Measurements from ENCODE around the gene CARD10.

CARD10 gene

DNA sequence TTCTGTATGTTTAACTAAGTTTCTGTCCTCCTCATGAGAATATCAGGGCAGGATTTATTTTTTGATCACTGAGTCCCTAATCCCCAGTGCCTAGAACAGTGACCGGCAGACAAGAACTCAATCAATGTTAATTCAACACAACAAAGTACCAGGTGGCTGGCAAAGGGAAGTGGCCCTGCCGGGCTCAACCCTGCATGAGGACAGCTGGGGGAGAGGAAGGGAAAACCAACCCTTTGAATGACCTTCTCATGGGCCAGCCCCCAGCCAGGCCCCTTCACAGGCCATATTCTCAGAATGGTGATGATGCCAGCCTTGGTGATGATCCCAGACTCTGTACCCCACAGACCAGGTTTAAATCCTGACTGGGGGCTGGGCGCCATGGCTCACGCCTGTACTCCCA is 31.6 kb downstream of the CARD10 start:
- H3K36me3 ChIP-seq (ENCODE audit: insufficient read depth, insufficient read length, low read length): peaks cover 12% of the 10 kb centered on the region
- peaks cover 6% of the 10 kb centered on the region for H3K27me3 ChIP-seq (ENCODE audit: insufficient read depth, insufficient read length)
- H3K4me1 ChIP-seq (ENCODE audit: insufficient read depth, insufficient read length): peaks cover 26% of the 10 kb centered on the region
- H3K9me3 ChIP-seq (ENCODE audit: insufficient read depth, low read length): no peaks in the 10 kb centered on the region
- DNase-seq (ENCODE audit: low read depth, low spot score): no peak
- no peak overlapping the region for H3K4me3 ChIP-seq (ENCODE audit: insufficient read length, low read depth)
- H3K9ac ChIP-seq (ENCODE audit: insufficient read length, low read depth): no peak overlapping the region
- TF ChIP-seq YY1 (IDR thresholded peaks at IDR 0.05; ENCODE audit: insufficient read depth, insufficient read length) (no peak), ZNF274 (IDR thresholded peaks at IDR 0.05; ENCODE audit: low read depth, low read length) (no peak), SUZ12 (IDR thresholded peaks at IDR 0.05; ENCODE audit: extremely low read depth, insufficient read depth, insufficient read length) (no peak)

DNA sequence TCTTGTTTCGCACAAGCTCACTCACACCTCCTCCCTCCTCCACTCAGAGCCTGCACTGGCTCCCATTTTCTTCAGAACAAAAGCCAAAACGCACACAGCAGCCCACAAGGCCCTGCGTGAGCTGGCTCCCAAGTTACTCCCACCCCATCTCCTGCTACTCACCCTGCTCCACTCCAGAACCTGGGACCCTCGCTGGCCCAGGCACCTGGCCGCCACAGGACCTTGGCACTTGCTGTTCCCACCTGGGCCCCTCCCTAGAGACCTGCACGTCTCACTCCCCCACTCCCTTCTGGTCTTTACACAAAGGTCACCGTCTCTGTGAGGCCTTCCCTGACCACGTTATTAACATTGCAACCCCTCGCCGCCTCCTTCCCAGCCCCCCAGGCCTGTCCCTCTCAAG is 32.1 kb downstream of the CARD10 start:
- peaks cover 26% of the 10 kb centered on the region for H3K4me1 ChIP-seq (ENCODE audit: insufficient read depth, insufficient read length)
- H3K4me3 ChIP-seq (ENCODE audit: insufficient read length, low read depth): no peak overlapping the region
- no peak for DNase-seq (ENCODE audit: low read depth, low spot score)
- no peaks in the 10 kb centered on the region for H3K9me3 ChIP-seq (ENCODE audit: insufficient read depth, low read length)
- H3K36me3 ChIP-seq (ENCODE audit: insufficient read depth, insufficient read length, low read length): peaks cover 10% of the 10 kb centered on the region
- H3K9ac ChIP-seq (ENCODE audit: insufficient read length, low read depth): no peak overlapping the region
- peaks cover 6% of the 10 kb centered on the region for H3K27me3 ChIP-seq (ENCODE audit: insufficient read depth, insufficient read length)
- no peak for TF ChIP-seq ZNF274 (IDR thresholded peaks at IDR 0.05; ENCODE audit: low read depth, low read length)
- no peak for TF ChIP-seq YY1 (IDR thresholded peaks at IDR 0.05; ENCODE audit: insufficient read depth, insufficient read length)
- no peak for TF ChIP-seq SUZ12 (IDR thresholded peaks at IDR 0.05; ENCODE audit: extremely low read depth, insufficient read depth, insufficient read length)

DNA sequence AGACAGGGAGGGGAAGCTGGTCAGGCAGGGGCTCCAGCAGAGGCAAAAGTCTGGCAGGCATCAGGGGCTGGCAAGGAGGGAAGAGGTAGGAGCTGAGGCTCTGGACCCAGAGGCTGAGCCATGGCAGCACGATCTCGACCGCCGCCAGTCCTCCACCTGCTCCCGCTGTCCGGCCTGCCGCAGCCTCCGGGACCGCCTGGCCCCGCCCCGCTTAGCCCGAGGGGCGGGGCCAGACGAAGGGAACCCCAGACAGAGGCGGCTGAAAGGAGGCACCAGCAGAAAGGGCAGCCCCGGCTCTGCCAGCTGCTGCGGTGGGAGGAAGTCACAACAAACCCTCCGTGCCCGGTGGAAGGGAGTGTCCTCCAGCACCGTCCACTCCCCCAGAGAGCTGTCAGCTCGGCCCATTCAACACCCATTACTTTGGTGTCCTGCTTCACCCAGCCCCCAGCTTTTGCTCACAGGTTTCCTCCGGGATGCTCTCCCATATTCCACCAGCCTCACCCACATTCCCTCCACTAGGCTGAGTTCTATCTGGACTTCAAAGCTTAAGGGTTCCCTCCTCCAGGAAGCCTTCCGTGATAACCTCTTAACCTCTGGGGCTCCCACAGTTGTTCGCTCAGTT is 32.9 kb downstream of the CARD10 start, which contains the start of gene MFNG:
Gene MFNG (minus strand): TSS at position 161 of the 622 bp plus-strand sequence. CDS start 207 bp downstream, outside the sequence.
- peak; percentile 27 for DNase-seq (ENCODE audit: low read depth, low spot score)
- Histone ChIP-seq H3K4me3 (ENCODE audit: insufficient read length, low read depth) (no peak within 1 kb of the TSS), H3K9me3 (ENCODE audit: insufficient read depth, low read length) (no peaks in the 10 kb centered on the region), H3K4me1 (ENCODE audit: insufficient read depth, insufficient read length) (peaks cover 26% of the 10 kb centered on the region), H3K9ac (ENCODE audit: insufficient read length, low read depth) (no peak within 1 kb of the TSS), H3K36me3 (ENCODE audit: insufficient read depth, insufficient read length, low read length) (peaks cover 10% of the 10 kb centered on the region), H3K27me3 (ENCODE audit: insufficient read depth, insufficient read length) (peaks cover 6% of the 10 kb centered on the region)
- TF ChIP-seq SUZ12 (IDR thresholded peaks at IDR 0.05; ENCODE audit: extremely low read depth, insufficient read depth, insufficient read length) (no peak), YY1 (IDR thresholded peaks at IDR 0.05; ENCODE audit: insufficient read depth, insufficient read length) (no peak), ZNF274 (IDR thresholded peaks at IDR 0.05; ENCODE audit: low read depth, low read length) (no peak)

DNA sequence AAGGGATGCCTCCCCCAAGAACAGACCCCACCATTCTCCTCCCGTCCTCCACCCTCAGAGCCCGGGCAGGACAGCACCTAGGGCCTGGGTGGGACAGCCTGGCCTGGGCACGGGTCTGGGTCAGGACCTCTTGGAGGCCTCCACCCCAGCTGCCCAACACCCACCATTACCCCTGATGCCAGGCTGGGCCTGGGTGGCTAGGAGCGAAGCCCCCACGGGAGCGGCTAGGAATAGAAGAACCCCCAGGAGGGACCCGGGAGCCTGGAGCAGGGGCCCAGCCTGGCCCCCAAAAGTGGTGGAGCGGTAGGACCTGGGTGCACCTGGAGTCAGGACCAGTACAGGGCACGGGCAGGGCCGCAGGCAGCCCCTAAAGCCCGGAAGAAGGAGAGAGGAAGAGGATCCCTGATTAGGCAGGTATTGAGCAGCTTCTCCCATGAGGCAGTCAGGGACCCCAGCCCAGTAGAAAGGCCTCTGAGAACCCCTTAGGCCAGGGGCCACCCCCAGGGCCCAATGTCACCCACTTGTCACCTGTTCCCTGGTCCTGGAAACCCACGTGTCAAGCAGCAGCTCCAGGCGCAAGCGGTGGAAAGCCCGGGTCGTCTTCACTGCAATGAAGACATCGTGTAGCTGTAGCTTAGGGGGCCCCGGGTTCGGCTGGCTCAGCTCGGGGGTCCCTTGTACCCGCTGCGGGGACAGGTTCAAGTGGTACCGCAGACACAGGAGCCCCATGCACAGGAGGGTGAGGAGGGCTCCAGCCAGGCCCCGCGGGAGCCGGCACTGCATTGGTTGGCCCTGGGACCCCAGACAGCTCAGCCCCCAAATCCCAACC is 33.6 kb downstream of the CARD10 start:
- DNase-seq (ENCODE audit: low read depth, low spot score): no peak
- peaks cover 26% of the 10 kb centered on the region for H3K4me1 ChIP-seq (ENCODE audit: insufficient read depth, insufficient read length)
- no peak overlapping the region for H3K9ac ChIP-seq (ENCODE audit: insufficient read length, low read depth)
- H3K4me3 ChIP-seq (ENCODE audit: insufficient read length, low read depth): no peak overlapping the region
- TF ChIP-seq YY1 (IDR thresholded peaks at IDR 0.05; ENCODE audit: insufficient read depth, insufficient read length) (no peak), ZNF274 (IDR thresholded peaks at IDR 0.05; ENCODE audit: low read depth, low read length) (no peak), SUZ12 (IDR thresholded peaks at IDR 0.05; ENCODE audit: extremely low read depth, insufficient read depth, insufficient read length) (no peak)
- no peaks in the 10 kb centered on the region for H3K9me3 ChIP-seq (ENCODE audit: insufficient read depth, low read length)
- peaks cover 6% of the 10 kb centered on the region for H3K27me3 ChIP-seq (ENCODE audit: insufficient read depth, insufficient read length)
- H3K36me3 ChIP-seq (ENCODE audit: insufficient read depth, insufficient read length, low read length): peaks cover 5% of the 10 kb centered on the region

DNA sequence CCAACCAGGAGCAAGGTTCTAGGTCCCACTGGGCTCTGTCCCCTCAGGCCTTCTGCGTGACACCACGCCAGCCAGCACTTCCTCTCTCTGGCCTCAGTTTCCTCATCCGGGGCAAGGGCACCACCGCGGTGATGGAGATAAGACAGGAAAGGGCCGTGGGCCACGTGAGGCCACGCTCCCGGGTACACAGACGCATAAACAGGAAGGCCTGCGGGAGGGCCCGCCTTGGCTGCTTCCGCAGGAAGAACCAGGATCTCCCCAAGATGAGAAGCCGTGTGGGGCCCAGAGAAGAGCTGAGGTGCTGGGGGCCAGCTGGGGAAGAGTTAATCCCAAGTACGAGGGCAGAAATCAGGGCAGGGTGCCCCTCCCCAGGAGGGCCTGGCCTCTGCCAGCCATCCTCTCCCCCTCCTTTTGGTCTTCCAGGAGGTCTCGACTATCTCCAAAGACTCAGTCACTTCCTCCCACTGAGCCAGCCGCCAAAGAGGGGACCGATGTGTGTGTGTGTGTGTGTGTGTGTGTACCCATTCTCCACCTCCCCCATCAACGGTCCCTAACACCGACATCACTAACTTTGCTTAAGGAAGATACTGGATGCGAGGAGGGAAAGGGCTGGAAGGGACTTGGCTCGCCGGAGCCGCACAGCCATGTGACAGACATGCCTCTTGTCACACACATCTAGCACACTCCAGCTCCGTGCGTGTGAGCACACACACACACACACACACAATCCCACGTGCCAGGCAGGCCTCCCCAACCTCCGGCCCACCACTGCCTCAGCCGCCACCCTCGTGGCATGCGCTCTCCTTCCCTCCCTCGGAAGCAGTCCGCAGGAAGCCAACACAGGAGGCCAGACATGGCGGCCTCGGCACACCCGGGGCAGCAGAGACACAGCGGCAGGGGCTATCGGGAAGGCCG is 34.5 kb downstream of the CARD10 start:
- H3K4me1 ChIP-seq (ENCODE audit: insufficient read depth, insufficient read length): peaks cover 26% of the 10 kb centered on the region
- H3K27me3 ChIP-seq (ENCODE audit: insufficient read depth, insufficient read length): peaks cover 6% of the 10 kb centered on the region
- DNase-seq (ENCODE audit: low read depth, low spot score): no peak
- peak overlapping the region; percentile 8 for H3K9ac ChIP-seq (ENCODE audit: insufficient read length, low read depth)
- TF ChIP-seq ZNF274 (IDR thresholded peaks at IDR 0.05; ENCODE audit: low read depth, low read length) (no peak), YY1 (IDR thresholded peaks at IDR 0.05; ENCODE audit: insufficient read depth, insufficient read length) (no peak), SUZ12 (IDR thresholded peaks at IDR 0.05; ENCODE audit: extremely low read depth, insufficient read depth, insufficient read length) (no peak)
- no peaks in the 10 kb centered on the region for H3K36me3 ChIP-seq (ENCODE audit: insufficient read depth, insufficient read length, low read length)
- no peaks in the 10 kb centered on the region for H3K9me3 ChIP-seq (ENCODE audit: insufficient read depth, low read length)
- H3K4me3 ChIP-seq (ENCODE audit: insufficient read length, low read depth): no peak overlapping the region

DNA sequence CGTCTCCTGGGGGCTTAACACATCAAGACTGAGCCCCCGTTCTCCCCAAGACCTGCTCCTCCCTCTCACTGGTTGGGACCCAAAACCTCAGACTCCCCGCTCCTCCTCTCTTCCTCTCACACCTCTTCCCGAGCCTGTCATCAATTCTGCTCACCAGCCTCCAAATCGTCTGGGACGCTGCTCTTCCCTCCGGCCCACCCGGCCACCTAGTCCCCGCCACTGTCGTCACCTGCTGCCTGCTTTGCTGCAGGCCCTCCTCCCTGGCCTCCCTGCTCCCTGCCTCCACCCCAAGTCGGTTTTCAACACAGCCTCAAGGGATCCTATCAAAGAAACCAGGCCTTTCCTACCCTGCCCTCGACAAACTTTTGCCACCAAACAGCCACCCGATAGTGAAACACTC is 36.2 kb downstream of the CARD10 start:
- Histone ChIP-seq H3K36me3 (ENCODE audit: insufficient read depth, insufficient read length, low read length) (no peaks in the 10 kb centered on the region), H3K9ac (ENCODE audit: insufficient read length, low read depth) (no peak overlapping the region), H3K4me1 (ENCODE audit: insufficient read depth, insufficient read length) (peaks cover 19% of the 10 kb centered on the region), H3K9me3 (ENCODE audit: insufficient read depth, low read length) (no peaks in the 10 kb centered on the region), H3K27me3 (ENCODE audit: insufficient read depth, insufficient read length) (peaks cover 6% of the 10 kb centered on the region), H3K4me3 (ENCODE audit: insufficient read length, low read depth) (no peak overlapping the region)
- DNase-seq (ENCODE audit: low read depth, low spot score): no peak
- TF ChIP-seq SUZ12 (IDR thresholded peaks at IDR 0.05; ENCODE audit: extremely low read depth, insufficient read depth, insufficient read length) (no peak), YY1 (IDR thresholded peaks at IDR 0.05; ENCODE audit: insufficient read depth, insufficient read length) (no peak), ZNF274 (IDR thresholded peaks at IDR 0.05; ENCODE audit: low read depth, low read length) (no peak)
